Activated gamma-delta T cell treated with anti-CD3 and anti-CD28 coated beads, Interleukin-2, amount 50 U/mL, for 16 hours (primary cell): ENCODE results near the gene ADK.

Experiments used
- DNase-seq: peaks from one replicate; pipeline ENCODE4 v3.0.0-alpha.2; 2020; ENCODE audit warnings: low read depth

The ADK gene

DNA sequence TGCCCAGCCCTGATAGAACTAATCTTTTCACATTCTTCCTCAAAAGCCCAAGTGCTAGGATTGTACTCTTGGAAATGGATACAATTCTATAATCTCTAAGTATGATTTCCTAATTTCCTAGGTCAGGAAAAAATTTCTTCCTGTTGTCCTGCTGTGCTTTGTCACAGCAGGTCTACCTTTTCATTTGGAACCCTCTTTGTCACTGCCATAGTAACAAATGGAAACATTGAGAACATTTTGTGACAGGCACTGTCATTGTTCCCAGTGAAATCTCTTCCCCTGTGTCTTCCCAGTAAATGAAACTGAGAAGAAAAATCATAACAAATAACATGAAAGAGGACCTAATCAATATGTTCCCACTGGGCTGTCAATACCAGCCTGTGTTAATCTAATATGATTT is 524.5 kb downstream of the ADK start:
- DNase-seq: no peak

DNA sequence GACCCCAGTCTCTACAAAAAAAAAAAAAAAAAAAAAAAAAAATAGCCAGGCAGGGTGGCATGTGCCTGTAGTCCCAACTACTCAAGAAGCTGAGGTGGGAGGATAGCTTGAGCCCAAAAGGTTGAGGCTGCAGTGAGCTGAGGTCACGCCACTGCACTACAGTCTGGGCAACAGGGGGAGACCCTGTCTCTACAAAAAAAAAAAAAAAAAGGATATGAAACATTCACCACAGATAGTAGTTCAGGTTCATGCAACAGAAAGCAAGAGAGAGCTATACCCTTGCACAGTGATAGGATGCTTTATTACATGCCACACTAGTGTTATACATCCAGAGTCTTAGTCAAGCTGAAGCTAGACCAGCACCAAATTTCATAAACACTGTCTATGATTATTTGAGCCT is 526.9 kb downstream of the ADK start:
- no peak for DNase-seq

DNA sequence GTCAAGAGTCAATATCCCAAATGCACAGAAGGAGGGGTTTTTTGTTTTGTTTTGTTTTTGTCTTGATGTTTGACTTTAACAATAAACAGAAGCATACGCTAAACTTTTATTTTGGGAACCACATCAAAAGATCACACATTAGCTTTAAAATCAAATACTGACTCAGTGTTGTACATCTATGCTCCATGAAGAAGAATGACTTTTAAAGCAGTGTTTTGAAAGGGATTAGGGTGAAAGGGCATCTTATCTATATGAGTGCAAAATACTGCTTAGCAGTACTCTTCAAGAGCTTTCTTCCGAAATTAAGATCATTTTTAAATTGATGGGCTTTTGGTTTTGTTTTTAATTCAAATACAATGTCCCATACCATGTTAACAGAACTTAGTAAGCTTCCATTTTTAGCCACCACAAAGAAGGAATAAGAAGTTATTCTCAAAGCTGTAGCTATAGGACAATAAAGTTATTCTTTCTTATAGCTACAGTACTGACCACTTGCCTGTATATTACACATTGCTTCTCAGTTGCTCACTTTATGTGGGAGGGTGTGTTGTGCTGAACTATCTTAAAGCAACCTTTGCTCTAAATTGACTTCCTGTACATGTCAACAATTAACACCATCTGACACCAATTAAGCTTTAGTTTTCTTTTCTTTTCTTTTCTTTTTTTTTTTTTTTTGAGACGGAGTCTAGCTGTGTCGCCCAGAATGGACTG is 531.1 kb downstream of the ADK start:
- no peak for DNase-seq

DNA sequence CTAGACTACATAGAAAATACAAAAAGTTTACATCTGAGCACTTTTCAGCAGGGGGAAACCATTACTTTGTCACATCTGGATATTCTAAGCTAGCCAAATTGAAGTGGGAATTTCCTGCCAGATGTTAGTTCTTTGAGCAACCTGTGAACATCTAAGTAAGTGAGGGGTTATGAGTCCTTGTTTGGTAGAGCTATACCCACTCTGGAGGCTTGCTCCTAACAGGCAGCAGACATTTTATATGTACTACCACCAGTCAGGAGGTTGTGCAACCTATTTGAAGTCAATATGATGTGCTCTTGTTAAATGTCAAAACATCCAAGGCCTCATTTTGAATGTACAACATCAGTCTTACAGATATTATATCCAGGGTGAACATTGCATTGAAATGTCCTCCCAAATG is 532.0 kb downstream of the ADK start:
- no peak for DNase-seq

DNA sequence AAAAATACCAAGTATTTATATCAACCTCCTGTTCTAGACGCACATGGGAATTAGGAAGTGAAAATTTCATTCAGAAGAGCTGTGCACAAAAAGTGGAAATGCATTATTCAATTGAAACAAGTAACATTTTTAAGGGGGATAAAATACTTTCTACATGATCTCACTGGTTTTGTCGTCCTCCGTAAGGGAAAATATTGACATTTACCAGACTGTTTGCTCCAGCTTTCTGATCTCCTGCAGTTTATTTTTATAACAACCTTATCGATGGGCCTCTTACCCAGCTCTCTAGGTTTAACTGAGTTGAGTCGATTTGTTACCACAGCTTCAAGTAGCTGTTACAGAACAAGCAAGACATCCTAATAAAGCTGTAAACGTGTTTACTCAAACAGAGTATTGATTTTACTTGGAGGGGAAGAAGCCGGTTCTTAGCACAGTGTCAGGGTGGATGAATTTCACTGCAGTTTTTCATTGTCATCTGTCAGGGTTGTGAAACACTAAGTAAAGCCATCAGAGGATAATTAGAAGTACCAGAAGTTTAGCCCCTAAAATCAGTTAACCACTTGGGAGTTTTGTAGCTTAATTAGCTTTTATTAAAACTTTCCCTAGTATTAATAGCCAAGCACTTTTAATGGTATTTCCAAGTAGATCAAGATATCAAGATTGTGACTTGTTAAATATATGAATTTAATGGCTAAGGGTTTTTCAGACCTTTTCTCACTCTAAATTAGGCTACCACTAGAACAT is 532.8 kb downstream of the ADK start:
- DNase-seq: no peak

DNA sequence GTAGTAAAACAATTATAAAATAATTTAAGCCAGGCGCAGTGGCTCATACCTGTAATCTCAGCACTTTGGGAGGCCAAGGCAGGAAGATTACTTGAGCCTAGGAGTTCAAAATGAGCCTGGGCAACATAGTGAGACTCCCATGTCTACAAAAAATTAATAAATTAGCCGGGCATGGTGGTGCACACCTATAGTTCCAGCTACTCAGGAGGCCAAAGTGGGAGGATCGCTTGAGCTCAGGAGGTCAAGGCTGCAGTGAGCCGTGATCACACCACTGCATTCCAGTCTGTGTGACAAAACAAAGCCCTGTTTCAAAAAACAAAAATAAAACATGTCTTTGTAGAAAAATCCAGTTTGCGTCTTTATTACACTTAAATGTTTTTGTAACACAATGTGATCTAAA is 533.4 kb downstream of the ADK start:
- no peak for DNase-seq

DNA sequence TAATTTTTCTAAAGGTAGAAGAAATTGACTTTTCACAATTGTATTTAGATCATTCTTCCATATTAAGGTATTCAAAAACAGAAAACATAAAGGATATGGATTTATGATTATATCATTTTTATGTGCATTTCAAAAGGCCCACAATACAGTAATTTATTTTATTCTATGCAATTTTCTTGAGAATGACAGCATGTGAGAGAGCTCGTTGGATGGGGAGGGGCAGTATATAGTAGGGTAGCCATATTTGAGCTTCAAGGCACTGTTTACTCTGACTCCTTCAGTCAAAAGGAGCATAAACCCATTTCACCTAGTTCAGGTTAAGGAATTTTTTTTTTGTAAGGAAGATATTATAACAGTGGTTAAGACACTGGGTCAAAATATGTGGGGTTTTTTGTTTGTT is 534.5 kb downstream of the ADK start:
- DNase-seq: no peak

DNA sequence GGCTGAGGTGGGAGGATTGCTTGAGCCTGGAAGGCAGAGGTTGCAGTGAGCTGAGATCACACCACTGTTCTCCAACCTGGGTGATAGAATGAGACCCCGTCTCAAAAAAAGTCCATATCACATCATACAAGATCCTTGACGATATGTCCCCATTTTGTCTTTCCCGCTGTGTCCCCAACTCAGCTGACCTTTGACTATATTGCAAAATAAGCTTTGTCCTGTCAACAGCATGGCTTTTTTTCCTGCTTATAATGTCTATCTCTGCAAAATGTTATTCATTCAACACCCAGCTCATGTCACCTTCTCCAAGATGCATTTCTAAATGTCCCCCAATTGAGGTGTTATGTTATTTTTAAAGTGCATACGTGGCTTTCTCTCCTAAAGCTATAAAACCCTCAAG is 539.4 kb downstream of the ADK start:
- no peak for DNase-seq

DNA sequence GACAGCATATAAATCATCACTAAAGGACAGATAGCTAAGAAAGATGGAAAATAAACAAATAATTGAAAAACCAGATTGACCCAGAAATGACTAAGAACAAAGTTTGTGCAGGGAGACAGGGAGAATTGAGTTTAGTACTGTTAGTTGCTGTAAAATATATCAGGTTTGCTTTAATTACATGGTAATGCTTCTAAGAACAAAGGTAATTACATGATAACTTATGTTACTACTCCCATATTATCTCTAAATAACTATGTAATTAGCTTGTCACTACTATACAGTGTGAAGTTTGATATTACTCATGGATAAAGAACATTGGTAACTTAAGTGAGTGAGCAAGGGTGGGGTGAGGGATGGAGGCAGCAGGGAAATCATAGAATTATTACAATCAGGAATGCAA is 540.1 kb downstream of the ADK start:
- no peak for DNase-seq

DNA sequence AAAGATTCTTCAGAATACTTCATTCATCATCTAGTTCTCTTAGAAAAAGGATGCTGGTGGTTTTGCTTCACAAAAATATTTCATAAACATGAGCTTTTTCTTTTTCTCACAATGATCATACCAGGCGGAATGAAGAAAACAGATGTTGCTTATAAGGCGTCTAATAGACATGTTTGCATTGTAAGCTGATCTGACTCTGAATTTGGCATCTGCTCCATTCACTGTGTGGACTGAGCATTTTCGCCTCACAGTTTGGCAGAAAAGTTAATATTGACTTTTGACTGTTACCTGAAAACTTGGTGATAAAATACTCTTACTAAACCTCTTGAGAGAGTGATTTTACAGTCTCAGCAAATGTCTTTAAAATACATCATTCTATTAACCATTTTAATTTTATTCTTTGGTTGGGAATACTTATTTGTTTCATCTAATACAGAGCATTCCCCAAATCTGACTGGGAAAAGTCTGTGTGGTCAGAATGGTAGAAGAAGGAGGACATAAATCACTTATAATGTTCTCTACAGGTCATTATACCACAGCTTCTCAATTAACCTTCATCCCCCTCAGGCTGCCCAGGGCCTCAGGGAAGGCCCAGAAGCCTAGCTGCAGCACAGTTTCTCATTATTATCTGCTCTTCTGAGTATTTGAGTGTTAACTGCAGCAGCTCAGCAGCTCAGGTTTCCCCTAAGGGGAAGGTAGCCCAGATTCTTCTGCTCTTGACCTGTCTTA is 553.8 kb downstream of the ADK start:
- DNase-seq: no peak

DNA sequence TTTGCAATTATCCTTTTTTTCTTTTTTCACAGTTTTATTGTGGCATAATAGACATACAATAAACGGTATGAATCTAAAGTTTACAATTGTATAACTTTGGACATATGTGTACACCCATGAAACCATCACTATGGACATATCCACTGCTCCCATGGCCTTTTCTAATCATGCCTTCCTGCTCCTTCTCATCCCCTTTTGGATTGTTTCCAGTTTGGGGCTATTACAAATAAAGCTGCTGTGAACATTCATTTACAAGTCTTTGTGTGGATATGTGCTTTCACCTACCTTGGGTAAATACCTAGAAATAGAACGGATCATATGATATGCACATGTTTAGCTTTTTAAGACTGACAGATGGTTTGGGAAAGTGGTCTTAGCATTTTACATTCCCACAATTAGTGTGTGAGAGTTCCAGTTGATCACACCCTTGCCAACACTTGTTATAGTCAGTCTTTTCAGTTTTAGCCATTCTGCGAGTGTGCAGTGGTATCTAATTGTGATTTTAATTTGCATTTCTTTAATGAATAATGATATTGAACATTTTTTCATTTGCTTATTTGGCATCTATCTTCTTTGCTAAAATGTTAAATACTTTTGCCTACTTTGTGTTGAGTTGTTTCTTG is 554.4 kb downstream of the ADK start:
- DNase-seq: no peak

DNA sequence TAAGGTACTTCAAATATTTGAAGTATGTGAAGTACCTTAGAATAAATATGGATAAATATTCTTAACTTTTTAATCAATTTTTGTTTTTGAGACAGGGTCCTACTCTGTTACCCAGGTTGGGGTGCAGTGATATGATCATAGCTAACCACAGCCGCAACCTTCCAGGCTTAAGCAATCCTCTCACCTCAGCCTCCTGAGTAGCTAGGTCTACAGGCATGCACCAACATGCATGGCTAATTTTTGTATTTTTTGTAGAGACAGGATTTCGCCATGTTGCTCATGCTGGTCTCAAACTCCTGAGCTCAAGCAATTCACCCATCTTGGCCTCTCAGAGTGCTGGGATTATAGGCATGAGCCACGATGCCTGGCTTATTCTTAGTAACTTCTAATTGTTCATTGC is 555.9 kb downstream of the ADK start:
- DNase-seq: no peak

DNA sequence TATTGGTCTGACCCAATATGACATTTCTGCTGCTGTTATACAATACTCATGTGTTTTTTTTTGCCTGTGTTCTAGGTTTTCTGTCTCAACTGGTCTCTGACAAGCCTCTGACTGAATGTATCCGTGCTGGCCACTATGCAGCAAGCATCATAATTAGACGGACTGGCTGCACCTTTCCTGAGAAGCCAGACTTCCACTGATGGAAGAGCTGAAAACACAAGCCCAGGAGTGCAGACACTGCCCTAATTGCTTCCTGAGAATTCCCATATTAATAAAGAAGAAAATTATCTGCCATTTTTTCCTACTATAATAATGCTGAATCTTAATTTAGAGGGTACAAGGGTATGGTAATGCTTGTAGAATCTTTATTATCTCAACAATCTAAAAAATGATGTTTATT is 557.2 kb downstream of the ADK start:
- no peak for DNase-seq

DNA sequence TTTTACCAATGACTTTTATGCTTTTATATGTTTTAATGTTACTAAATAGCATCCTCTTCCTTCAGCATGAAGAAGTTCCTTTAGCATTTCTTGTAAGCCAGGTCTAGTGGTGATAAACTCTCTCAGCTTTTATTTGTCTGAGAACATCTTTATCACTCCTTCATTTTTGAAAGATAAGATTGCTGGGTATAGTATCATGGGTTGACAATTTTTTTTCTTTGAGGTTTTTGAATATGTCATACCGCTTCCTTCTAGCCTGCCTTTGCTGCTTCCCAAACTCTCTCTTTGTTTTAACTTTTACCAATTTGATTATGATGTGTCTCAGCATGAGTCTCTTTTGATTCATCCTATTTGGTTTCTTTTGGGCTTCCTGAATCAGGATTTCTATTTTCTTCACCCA is 567.2 kb downstream of the ADK start:
- DNase-seq: no peak

DNA sequence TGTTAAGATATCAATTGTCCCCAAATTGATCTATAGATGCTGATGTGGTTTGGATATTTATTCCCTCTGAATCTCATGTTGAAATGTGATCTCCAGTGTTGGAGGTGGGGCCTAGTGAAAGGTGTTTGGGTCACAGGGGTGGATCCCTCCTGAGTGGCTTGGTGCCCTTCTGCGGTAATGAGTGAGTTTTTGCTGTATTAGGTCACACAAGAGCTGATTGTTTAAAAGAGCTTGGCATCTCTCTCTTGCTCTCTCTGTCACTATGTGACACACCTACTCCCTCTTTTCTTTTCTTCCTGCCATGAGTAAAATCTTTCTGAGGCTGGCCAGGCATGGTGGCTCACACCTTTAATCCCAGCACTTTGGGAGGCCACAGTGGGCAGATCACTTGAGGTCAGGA is 577.2 kb downstream of the ADK start:
- DNase-seq: no peak

DNA sequence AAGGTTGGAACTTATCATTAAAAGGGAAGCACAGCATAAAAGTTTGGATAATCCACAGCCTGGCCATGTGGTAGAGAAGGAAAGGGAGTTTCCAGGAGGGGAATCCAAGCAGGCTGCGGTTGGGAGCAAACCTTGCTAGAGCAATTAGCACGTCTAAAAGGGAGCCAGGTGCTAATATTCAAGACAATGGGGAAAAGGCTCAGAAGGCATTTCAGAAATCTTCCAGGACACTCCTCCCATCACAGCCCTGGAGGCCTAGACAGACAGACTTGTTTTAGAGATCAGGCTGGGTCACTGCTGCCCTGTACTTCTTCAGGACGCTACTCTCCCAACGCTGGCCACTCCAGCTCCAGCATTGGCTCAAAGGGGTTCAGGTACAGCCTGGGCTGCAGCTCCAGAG is 579.2 kb downstream of the ADK start:
- DNase-seq: no peak

DNA sequence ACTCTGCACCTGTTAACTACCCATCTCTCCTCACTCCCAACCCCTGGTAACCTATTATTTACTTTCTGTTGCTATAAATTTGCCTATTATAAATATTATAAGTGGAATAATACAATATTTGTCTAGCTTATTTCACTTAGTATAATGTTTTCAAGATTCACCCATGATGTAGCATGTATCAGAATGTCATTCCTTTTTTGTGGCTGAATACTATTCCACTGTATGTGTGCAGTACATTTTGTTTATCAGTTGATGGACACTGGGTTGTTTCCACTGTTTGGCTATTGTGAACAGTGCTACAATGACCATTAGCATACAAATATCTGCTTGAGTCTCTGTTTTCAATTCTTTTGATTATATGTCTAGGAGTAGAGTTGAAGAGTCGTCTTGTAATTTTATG is 582.6 kb downstream of the ADK start:
- DNase-seq: no peak

DNA sequence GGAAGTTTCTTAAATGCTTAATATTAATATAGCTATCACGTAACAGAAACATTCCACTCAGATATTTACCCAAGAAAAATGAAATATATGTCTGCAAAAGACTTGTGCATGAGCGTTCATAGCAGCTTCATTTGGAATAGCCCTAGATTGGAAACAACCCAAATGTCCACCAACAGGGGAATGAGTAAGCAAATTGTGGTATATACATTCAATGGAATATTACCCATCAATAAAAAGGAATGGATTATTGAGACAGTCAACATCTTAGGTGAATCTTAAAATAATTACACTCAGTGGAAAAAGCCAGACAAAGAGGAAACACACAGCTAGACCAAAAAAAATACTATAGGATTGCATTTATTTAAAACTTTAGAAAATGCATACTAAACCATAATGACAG is 585.0 kb downstream of the ADK start:
- no peak for DNase-seq

DNA sequence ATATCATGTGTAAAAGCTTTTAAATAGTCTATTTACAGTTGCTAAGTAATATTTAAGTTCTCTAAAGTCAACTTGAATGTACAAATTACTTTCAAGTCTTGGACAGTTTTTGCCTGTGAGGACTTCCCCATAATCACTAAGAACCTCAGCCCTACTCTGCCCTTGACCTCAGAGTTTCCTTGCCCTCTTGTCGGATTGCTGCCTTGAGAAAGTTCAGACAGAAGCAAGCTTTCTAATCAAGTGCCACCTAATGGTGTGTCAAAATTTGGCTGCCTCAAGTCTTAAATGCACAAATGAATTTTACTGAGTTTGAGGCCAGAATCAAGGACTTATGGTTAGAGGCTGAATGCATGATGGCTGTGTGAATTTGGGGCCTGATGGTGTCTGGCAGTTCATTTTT is 587.0 kb downstream of the ADK start:
- DNase-seq: no peak

DNA sequence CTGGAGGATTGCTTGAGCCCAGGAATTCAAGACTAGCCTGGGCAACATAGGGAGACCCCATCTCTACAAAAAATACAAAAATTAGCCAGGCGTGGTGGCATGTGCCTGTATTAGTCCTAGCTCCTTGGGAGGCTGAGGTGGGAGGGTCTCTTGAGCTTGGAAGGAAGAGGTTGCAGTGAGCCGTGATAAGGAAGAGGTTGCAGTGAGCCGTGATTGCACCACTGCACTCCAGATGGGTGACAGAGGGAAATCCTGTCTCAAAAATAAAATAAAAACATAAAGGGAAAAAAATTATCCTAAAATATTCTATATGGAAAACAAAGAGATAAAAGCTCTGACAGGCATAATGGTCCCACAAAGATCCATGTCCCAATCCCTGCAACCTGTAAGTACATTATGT is 587.5 kb downstream of the ADK start:
- no peak for DNase-seq

DNA sequence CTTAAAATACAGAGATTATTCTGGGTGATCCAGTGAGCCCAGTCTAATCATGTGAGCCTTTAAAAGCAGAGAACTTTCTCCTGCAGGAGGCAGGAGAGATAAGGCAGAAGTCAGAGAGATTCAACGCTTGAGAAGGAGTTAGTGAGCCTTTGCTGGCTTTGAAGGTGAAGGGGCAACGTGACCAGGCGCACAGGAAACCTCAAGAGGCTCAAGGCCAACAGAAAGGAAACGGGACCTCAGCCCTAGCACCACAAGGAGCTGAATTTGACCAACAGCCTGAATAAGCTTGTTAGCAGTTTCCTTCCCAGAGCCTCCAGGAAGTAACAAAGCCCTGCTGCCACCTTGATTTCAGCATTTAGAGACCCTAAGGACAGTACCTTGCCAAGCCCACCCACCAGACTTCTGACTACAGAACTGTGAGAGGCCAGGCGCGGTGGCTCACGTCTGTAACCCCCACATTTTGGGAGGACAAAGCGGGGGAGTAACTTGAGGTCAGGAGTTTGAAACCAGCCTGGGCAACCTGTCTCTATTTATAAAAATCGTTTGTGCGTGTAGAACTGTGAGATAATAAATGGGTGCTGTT is 588.1 kb downstream of the ADK start:
- no peak for DNase-seq

DNA sequence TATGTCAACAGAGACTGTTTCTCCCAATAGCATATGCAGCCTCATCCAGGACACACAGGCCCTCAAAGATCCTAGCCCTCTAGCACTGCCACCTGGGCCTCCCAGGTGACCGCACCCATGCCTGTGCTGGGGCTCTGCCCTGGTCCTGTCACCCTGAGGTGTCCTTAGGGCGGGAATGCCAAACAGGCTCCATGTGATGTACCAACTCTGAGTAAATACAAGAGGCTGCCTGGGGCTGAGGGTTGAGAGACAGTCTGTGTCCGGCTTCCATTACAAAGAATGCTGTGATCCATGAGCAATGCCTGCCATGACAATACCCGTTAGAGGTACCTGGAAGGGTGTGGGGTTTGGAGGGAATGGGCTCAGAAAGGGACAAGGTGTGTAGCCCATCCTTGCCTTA is 592.4 kb downstream of the ADK start:
- no peak for DNase-seq

DNA sequence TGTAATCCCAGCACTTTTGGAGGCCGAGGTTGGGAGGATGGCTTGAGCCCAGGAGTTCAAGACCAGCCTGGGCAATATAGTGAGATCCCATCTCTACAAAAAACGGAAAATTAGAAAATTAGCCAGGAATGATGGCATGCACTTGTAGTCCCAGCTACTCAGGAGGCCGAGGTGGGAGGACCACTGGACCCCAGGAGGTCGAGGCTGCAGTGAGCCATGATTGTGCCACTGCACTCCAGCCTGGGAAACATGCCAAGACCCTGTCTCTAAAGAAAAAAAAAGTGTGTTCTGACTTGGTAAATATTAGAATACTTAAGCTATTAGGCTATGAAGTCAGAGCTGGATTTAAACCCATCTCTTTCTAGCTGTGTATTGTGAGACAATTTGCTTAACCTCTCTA is 594.4 kb downstream of the ADK start:
- DNase-seq: no peak
